HG03039 (cell line): ENCODE data around the gene PFKL.

ENCODE experiments used
- ATAC-seq: cut with Tn5 transposase; IDR thresholded peaks from one replicate; pipeline ENCODE4 v1.9.1; 2021; ENCODE audit warnings: mild to moderate bottlenecking, moderate library complexity; ENCODE audit not compliant: unreplicated experiment

PFKL gene

GRCh38 chr21:44310628-44311507, 11.0 kb downstream of the PFKL start:
- ATAC-seq, result no peak

DNA sequence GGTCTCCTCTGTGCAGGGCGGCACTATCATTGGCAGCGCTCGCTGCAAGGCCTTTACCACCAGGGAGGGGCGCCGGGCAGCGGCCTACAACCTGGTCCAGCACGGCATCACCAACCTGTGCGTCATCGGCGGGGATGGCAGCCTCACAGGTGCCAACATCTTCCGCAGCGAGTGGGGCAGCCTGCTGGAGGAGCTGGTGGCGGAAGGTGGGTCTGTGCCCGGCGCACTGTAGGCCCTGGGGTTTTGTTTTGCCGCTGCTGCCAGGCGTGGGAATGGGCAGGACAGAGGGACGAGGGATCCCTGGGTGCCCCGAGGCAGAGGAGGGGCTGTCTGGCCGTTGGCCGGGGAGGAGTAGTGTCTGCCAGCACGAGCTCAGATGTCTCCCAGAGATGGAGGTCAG, 12.2 kb downstream of the PFKL start:
- ATAC-seq, result no peak

- no peak for ATAC-seq
Measured at GRCh38 chr21:44312716-44313115, 12.9 kb downstream of the PFKL start.

- no peak for ATAC-seq
Measured at GRCh38 chr21:44313451-44313850, 13.6 kb downstream of the PFKL start.

DNA sequence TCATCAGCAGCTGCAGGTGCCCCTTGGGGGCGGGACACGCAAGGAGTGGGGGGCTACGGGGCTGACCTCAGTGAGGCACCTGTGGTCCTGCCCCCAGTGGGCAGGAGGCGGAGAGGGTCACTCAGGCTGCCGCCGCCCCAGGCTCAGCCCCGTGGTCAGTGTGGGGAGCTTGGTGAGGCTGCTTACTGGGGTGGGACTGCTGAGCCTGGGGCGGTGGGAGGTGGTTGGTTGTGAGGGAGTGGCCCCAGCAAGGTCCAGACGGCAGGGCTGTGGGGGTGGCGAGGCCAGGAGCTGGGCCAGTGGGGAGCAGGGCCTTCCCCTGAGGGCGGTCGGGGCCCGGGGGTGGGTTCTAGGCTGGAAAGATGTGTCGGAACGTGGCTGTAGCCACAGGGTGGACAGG, 14.3 kb downstream of the PFKL start:
- ATAC-seq, result no peak

DNA sequence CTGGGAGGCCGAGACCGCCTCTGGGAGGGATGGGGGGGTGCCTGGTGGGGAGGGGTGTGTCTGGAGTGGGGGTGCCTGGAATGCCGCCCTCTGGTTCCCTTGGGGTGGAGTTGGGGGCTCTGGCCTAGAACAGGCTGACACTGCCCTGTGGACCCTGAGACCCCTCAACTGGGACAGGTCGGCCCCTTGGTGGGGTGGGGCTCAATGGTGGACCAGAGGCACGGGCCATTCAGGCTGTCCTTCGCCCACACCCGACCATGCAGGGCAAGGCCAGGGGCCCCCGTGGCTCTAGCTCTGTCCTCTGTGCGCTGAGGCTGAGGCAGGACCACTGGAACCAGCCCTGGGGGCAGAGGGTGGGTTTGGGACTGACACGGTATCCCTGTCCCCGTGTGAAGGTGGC, 14.7 kb downstream of the PFKL start:
- no peak for ATAC-seq

- no peak for ATAC-seq
Measured at GRCh38 chr21:44315691-44316203, 15.9 kb downstream of the PFKL start.

DNA sequence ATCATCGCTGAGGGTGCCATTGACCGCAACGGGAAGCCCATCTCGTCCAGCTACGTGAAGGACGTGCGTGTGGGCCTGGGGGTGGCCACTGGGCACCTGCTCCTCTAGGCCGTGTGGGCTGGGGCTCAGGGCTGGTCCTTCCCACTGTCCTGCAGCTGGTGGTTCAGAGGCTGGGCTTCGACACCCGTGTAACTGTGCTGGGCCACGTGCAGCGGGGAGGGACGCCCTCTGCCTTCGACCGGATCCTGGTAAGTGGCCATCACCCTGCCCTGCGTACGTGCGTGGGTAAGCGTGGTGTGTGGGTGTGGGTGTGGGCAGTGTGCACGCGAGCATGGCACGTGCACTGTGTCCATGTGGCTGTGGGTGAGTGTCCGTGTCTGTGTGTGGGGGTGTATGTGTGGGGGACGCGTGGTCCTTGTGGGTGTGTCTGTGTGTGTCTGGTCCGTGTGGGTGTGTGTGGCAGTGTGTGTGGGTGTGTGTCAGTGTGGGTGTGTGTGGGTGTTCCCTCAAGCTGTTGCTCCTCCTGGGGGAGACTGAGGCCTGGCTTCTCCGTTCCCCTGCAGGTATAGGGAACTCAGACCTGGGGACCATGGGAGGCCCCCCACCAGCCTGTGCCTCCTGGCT, 16.5 kb downstream of the PFKL start:
- no peak for ATAC-seq

DNA sequence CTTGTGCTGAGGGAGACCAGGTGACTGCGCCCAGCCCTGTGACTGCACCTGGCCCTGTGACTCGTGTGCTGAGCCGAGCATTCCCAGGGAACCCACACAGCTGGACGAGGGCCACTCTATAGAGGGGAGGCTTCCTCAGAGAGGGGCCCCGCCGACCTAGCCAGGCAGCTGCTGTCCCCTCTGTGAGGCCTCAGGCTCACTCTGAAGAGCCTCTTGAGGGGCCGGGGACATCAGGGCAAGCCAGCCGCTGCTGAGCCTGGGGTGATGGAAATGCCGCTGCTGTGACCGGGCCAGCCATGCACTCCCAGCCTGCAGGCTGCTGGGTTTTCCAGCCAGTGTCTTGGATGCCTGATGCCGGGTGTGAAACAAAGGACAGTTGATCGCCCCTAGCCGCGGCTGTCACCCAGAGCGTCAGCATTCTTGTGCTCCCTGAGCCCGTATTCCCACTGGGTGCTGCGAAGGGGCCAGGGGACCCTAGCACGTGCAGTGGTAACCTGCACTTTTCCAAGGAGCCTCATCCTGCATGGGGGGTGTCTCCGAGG, 17.5 kb downstream of the PFKL start:
- ATAC-seq, result no peak

DNA sequence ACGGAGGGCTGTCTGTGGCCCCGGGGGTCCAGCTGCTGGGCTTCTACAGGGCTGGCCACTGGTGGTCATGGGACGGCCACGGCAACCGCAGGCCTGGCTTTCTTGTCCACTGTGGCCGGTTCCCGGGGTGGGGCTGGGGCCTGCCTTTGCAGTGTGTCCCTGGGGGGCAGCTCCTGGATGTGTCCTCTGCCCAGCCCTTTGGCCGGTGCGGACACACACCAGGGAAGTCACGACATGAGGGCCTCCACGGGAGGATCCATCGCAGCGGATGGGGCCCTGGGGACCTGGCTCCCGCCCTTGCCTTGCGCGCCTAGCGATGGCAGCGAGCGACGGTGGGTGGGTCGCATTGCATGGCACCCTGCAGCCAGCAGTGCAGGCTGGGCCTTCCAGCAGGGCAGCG, 18.0 kb downstream of the PFKL start:
- no peak for ATAC-seq

DNA sequence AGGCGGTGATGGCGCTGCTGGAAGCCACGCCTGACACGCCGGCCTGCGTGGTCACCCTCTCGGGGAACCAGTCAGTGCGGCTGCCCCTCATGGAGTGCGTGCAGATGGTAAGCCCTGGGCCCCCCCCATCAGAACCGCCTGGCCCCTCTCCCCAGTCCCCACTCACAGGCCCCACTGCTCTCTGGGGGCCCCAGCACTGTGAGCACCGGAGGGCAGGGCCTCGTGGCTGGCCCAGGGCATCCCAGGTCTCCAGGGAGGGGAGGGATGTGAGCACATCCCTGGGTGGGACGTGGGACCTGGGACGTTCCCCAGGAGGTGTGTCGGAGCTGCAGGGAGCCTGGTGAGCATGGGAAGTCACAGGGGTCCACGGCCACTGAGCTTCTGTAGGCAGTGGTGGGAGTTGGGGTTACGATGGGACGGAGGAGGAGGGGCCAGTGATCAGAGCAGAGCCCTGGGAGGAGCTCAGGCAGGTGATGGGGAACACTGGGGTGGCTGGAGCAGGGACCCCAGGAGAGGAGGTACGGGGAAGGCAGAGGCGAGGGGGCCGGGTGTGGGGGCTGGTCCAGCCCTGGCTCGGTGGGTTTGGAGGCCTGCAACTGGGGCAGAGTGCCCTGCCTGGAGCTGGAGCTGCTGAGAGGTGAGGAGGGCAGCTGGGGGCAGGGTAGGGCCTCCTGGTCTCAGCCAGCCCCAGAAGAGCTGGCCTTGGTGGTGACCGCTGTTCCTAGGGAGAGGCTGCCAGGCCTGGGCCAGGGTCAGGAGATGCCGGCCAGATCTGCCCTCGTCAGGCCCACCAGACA, 18.8 kb downstream of the PFKL start:
- no peak for ATAC-seq

DNA sequence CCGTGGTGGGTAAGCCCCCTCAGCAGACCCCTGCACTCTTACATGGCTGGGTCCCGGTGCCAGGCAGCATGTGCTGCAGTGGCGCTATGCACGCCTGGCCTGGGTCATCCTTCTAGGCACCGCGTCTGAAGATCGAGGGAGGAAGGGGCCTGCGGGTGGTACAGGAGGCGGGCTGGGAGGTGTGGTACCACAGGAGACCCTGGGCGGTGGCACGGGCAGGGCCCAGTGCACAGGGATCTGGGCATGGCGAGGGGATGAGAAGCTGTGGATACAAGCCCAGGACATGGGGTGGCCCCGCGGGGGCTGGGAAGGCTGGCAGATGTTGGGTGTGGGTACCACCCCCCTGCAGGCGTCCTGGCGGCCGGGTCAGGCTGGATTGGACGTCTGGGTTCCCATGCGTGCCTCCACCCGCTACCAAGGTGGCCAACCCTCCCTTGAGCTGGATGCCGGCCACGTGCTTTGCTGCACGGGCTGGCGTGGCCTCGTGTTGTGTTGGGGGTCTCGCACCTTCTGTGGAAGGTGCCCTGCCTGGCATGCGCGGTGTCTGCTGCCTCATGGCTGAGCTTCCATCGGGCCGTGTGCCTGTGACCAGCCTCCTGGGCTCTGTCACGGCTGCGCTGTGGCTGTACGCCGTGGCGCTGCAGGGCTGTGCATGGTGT, 19.7 kb downstream of the PFKL start:
- ATAC-seq, result no peak

- ATAC-seq, result no peak
Measured at GRCh38 chr21:44320847-44321246, 21.0 kb downstream of the PFKL start.

GRCh38 chr21:44321846-44322450, 22.1 kb downstream of the PFKL start:
- ATAC-seq, result no peak

- ATAC-seq, result no peak
Measured at GRCh38 chr21:44322621-44323325, 22.9 kb downstream of the PFKL start.

- ATAC-seq, result no peak
Measured at GRCh38 chr21:44323591-44323990, 23.7 kb downstream of the PFKL start.

- no peak for ATAC-seq
Measured at GRCh38 chr21:44324106-44324853, 24.4 kb downstream of the PFKL start.

- no peak for ATAC-seq
Measured at GRCh38 chr21:44324854-44325107, 24.9 kb downstream of the PFKL start.
